Astrocyte (in vitro differentiated cells and primary cell): ENCODE results near the gene IGF1R. TPM values are rescaled to one million over a fixed set of nuclear protein-coding genes. Genes with fewer than 3 reads are reported as not detected.

ENCODE experiments used
- DNase-seq: peaks from one replicate; pipeline ENCODE4 v3.0.0-alpha.2; 2010; ENCODE audit warnings: low read depth
- FAIRE-seq: peaks from 2 replicates; lab custom pipeline; 2011; peaks lifted over from hg19 to GRCh38; lab: Jason Lieb, UNC
- H2AFZ ChIP-seq: 2 replicates; pipeline ENCODE4 v1.6.0; 2012; ENCODE audit warnings: low read depth, low read length, inconsistent platforms
- H3K27ac ChIP-seq: 2 replicates; pipeline ENCODE4 v1.5.1; 2011; ENCODE audit warnings: low read depth, low read length, inconsistent platforms
- H3K27me3 ChIP-seq: 2 replicates; pipeline ENCODE4 v1.6.0; 2011; ENCODE audit warnings: low read length, inconsistent platforms; ENCODE audit not compliant: insufficient read depth
- H3K36me3 ChIP-seq: 2 replicates; pipeline ENCODE4 v1.5.1; 2011; ENCODE audit warnings: low read length, inconsistent platforms; ENCODE audit not compliant: insufficient read depth
- H3K4me1 ChIP-seq: 2 replicates; pipeline ENCODE4 v1.5.1; 2011; ENCODE audit warnings: low read length, inconsistent platforms; ENCODE audit not compliant: insufficient read depth
- H3K4me2 ChIP-seq: 2 replicates; pipeline ENCODE4 v1.6.0; 2012; ENCODE audit warnings: low read length, inconsistent platforms
- H3K4me3 ChIP-seq: 2 replicates; pipeline ENCODE4 v1.5.1; 2011; ENCODE audit warnings: low read depth, mild to moderate bottlenecking, low read length, inconsistent platforms; ENCODE audit not compliant: insufficient read depth
- H3K79me2 ChIP-seq: 2 replicates; pipeline ENCODE4 v1.6.0; 2012; ENCODE audit warnings: mild to moderate bottlenecking, low read length, inconsistent platforms; ENCODE audit not compliant: insufficient read depth
- H3K9ac ChIP-seq: 2 replicates; pipeline ENCODE4 v1.6.0; 2012; ENCODE audit warnings: mild to moderate bottlenecking, low read length, inconsistent platforms
- H3K9me3 ChIP-seq: 2 replicates; pipeline ENCODE4 v1.5.1; 2012; ENCODE audit warnings: low read depth, mild to moderate bottlenecking, low read length, inconsistent platforms; ENCODE audit not compliant: insufficient read depth
- H4K20me1 ChIP-seq: 2 replicates; pipeline ENCODE4 v1.6.0; 2012; ENCODE audit warnings: low read length, inconsistent platforms; ENCODE audit not compliant: insufficient read depth
- H3K27ac Mint-ChIP-seq: one replicate; pipeline ENCODE4 v1.8.0; 2021; ENCODE audit warnings: mild to moderate bottlenecking, mixed read lengths; ENCODE audit not compliant: unreplicated experiment
- H3K27me3 Mint-ChIP-seq: one replicate; pipeline ENCODE4 v1.8.0; 2021; ENCODE audit warnings: low read depth, mixed read lengths; ENCODE audit not compliant: unreplicated experiment
- H3K36me3 Mint-ChIP-seq: one replicate; pipeline ENCODE4 v1.8.0; 2021; ENCODE audit warnings: low read depth, mixed read lengths; ENCODE audit not compliant: unreplicated experiment
- H3K4me1 Mint-ChIP-seq: one replicate; pipeline ENCODE4 v1.8.0; 2021; ENCODE audit warnings: low read depth, mixed read lengths; ENCODE audit not compliant: unreplicated experiment
- H3K4me3 Mint-ChIP-seq: one replicate; pipeline ENCODE4 v1.8.0; 2021; ENCODE audit warnings: mild to moderate bottlenecking, moderate library complexity, mixed read lengths; ENCODE audit not compliant: unreplicated experiment
- H3K9me3 Mint-ChIP-seq: one replicate; pipeline ENCODE4 v1.8.0; 2021; ENCODE audit warnings: mild to moderate bottlenecking, mixed read lengths; ENCODE audit not compliant: unreplicated experiment
- EZH2 ChIP-seq: IDR thresholded peaks from 2 replicates; pipeline ENCODE4 v1.6.1; 2012; ENCODE audit warnings: mild to moderate bottlenecking, low read length, inconsistent platforms; ENCODE audit not compliant: insufficient read depth
- total RNA-seq: library from RNA; stranded (reverse); gene quantifications from 2 replicates; pipeline ENCODE4 v1.2.1, GENCODE V29; 2021
- TF ChIP-seq, protein P1 (sequence below): IDR thresholded peaks from 2 replicates; pipeline ENCODE4 v1.5.1; 2011; ENCODE audit warnings: low read depth, mild to moderate bottlenecking, inconsistent platforms, low read length, moderate library complexity; ENCODE audit not compliant: insufficient read depth

IGF1R gene
- total RNA-seq, 1 donor from 2014 or later: 270 TPM

GRCh38 chr15:98694161-98694560, 45.8 kb downstream of the IGF1R start:
- Mint-ChIP-seq H3K4me1 (peaks cover 47% of the 10 kb centered on the region), H3K36me3 (peaks cover 9% of the 10 kb centered on the region), H3K9me3 (no peaks in the 10 kb centered on the region), H3K27me3 (no peaks in the 10 kb centered on the region), H3K4me3 (no peak overlapping the region), H3K27ac (no peak overlapping the region)
- no peak overlapping the region for H3K9ac ChIP-seq
- no peaks in the 10 kb centered on the region for H3K36me3 ChIP-seq
- no peak overlapping the region for H3K4me3 ChIP-seq
- peaks cover 5% of the 10 kb centered on the region for H3K4me1 ChIP-seq
- DNase-seq (no peak), FAIRE-seq (no peak)
- H3K79me2 ChIP-seq: peaks cover 99% of the 10 kb centered on the region
- no peaks in the 10 kb centered on the region for H3K9me3 ChIP-seq
- H3K27me3 ChIP-seq: no peaks in the 10 kb centered on the region
- TF ChIP-seq, protein P1, sequence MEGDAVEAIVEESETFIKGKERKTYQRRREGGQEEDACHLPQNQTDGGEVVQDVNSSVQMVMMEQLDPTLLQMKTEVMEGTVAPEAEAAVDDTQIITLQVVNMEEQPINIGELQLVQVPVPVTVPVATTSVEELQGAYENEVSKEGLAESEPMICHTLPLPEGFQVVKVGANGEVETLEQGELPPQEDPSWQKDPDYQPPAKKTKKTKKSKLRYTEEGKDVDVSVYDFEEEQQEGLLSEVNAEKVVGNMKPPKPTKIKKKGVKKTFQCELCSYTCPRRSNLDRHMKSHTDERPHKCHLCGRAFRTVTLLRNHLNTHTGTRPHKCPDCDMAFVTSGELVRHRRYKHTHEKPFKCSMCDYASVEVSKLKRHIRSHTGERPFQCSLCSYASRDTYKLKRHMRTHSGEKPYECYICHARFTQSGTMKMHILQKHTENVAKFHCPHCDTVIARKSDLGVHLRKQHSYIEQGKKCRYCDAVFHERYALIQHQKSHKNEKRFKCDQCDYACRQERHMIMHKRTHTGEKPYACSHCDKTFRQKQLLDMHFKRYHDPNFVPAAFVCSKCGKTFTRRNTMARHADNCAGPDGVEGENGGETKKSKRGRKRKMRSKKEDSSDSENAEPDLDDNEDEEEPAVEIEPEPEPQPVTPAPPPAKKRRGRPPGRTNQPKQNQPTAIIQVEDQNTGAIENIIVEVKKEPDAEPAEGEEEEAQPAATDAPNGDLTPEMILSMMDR: no peak
- no peak for TF ChIP-seq EZH2
- H3K4me2 ChIP-seq: no peak overlapping the region
- peaks cover 98% of the 10 kb centered on the region for H4K20me1 ChIP-seq
- H2AFZ ChIP-seq: no peak overlapping the region
- H3K27ac ChIP-seq: no peak overlapping the region

DNA sequence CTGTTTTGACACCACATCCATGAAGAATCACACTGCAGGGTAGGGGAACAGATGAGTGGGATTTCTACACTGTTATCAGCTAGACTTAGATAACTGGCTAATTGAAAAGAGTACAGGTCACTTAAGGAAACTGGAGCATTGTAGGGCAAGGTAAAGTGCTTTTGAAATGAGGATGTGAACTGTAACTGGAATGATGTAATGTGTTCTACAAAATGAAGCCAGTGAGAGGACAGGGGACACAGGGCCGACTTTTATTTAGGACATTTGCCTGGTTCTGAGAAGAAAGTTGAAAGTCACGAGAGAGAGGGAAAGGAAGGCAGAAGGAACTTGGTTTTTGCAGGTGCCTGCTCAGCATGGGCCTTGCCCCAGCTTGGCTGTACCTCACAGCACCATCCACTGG, 50.5 kb downstream of the IGF1R start:
- TF ChIP-seq, protein P1: no peak
- no peak for TF ChIP-seq EZH2
- no peak for DNase-seq
- Mint-ChIP-seq H3K27me3 (no peaks in the 10 kb centered on the region), H3K4me3 (no peak overlapping the region), H3K27ac (no peak overlapping the region), H3K9me3 (peaks cover 2% of the 10 kb centered on the region), H3K36me3 (peaks cover 9% of the 10 kb centered on the region), H3K4me1 (peaks cover 54% of the 10 kb centered on the region)
- no peak overlapping the region for H3K4me2 ChIP-seq
- H3K27ac ChIP-seq: no peak overlapping the region
- peaks cover 7% of the 10 kb centered on the region for H3K4me1 ChIP-seq
- no peaks in the 10 kb centered on the region for H3K27me3 ChIP-seq
- peaks cover 97% of the 10 kb centered on the region for H4K20me1 ChIP-seq
- H2AFZ ChIP-seq: no peak overlapping the region
- FAIRE-seq: no peak
- H3K79me2 ChIP-seq: peaks cover 99% of the 10 kb centered on the region
- H3K9me3 ChIP-seq: no peaks in the 10 kb centered on the region
- no peak overlapping the region for H3K9ac ChIP-seq
- no peak overlapping the region for H3K4me3 ChIP-seq
- no peaks in the 10 kb centered on the region for H3K36me3 ChIP-seq

GRCh38 chr15:98699591-98700424, 51.5 kb downstream of the IGF1R start:
- H3K4me2 ChIP-seq: no peak overlapping the region
- peaks cover 97% of the 10 kb centered on the region for H4K20me1 ChIP-seq
- H3K4me1 ChIP-seq: peaks cover 7% of the 10 kb centered on the region
- H3K36me3 ChIP-seq: no peaks in the 10 kb centered on the region
- H3K36me3 Mint-ChIP-seq: peaks cover 9% of the 10 kb centered on the region
- no peak overlapping the region for H3K9ac ChIP-seq
- H3K4me1 Mint-ChIP-seq: peaks cover 48% of the 10 kb centered on the region
- no peak overlapping the region for H3K27ac Mint-ChIP-seq
- no peak overlapping the region for H2AFZ ChIP-seq
- peak; percentile 26 for FAIRE-seq
- peaks cover 2% of the 10 kb centered on the region for H3K9me3 Mint-ChIP-seq
- no peaks in the 10 kb centered on the region for H3K27me3 ChIP-seq
- no peak overlapping the region for H3K27ac ChIP-seq
- H3K79me2 ChIP-seq: peaks cover 99% of the 10 kb centered on the region
- H3K4me3 ChIP-seq: no peak overlapping the region
- no peak overlapping the region for H3K4me3 Mint-ChIP-seq
- no peaks in the 10 kb centered on the region for H3K9me3 ChIP-seq
- DNase-seq: no peak
- TF ChIP-seq, protein P1: no peak
- TF ChIP-seq EZH2: no peak
- H3K27me3 Mint-ChIP-seq: no peaks in the 10 kb centered on the region
